B cell (primary cell): ENCODE results near the gene ATP6V1C2. TPM values are rescaled to one million over a fixed set of nuclear protein-coding genes. Genes with fewer than 3 reads are reported as not detected.
A peak's percentile ranks its signal among the peaks of the same experiment; 100 is the strongest.

ENCODE experiments used
- ATAC-seq: fragments of 200-7000 bp; cut with Tn5 transposase; one replicate; pipeline ENCODE4 v1.10.0; 2021; ENCODE audit warnings: low read depth, mild to moderate bottlenecking, moderate number of reproducible peaks, moderate library complexity
- CTCF ChIA-PET: fragments of 350-600 bp; sonication (Branson Sonifier 250); formaldehyde crosslinking; loops from one replicate; lab custom pipeline; 2021; ENCODE audit warnings: antibody characterized with exemption, inconsistent platforms; lab: Charles Lee
- POLR2A ChIA-PET: fragments of 350-600 bp; sonication (Branson Sonifier 250); formaldehyde crosslinking; loops from one replicate; lab custom pipeline; 2021; ENCODE audit warnings: antibody characterized with exemption; lab: Charles Lee
- DNase-seq: peaks from one replicate; pipeline ENCODE4 v3.0.0; 2013
- H2AFZ ChIP-seq: 2 replicates; pipeline ENCODE4 v1.6.1; 2012; ENCODE audit warnings: mild to moderate bottlenecking, low read depth, low read length; ENCODE audit not compliant: insufficient read depth, poor library complexity, severe bottlenecking
- H3K27ac ChIP-seq, 2 donors: 1 replicate in 1 of 2; 2 replicates in 1 of 2; pipeline ENCODE4 v1.5.1; 2012 to 2013; ENCODE audit warnings: low read length in 2 of 2, mild to moderate bottlenecking in 2 of 2, moderate library complexity in 1 of 2
- H3K27me3 ChIP-seq, 4 experiments: fragments of 200-600 bp in 1 of 4; sonication (generic) in 1 of 4; replicated peaks in 1 of 4; 1 replicate in 2 of 4; 2 replicates in 2 of 4; pipeline versions ENCODE4 v1.6.1 to v1.7.0; 2013 to 2016; ENCODE audit warnings: low read length in 3 of 4, mild to moderate bottlenecking in 2 of 4, mixed read lengths in 1 of 4, moderate library complexity in 1 of 4; ENCODE audit not compliant: insufficient read depth in 4 of 4, control insufficient read depth in 3 of 4; ENCODE audit errors: control extremely low read depth in 1 of 4
- H3K36me3 ChIP-seq, 2 experiments: replicated peaks in 1 of 2; 1 replicate in 1 of 2; 2 replicates in 1 of 2; pipeline versions ENCODE4 v1.6.1 to v1.7.1; 2013; ENCODE audit warnings: low read length in 1 of 2; ENCODE audit not compliant: insufficient read depth in 2 of 2, control insufficient read depth in 1 of 2; ENCODE audit errors: control extremely low read depth in 1 of 2, extremely low read depth in 1 of 2
- H3K4me1 ChIP-seq, 2 donors: fragments of 200-600 bp in 1 of 2; sonication (generic) in 1 of 2; 1 replicate in 1 of 2; 2 replicates in 1 of 2; pipeline versions ENCODE4 v1.5.1 to v1.6.1; 2013 to 2017; ENCODE audit warnings: low read length in 2 of 2; ENCODE audit not compliant: control insufficient read depth in 2 of 2, insufficient read depth in 2 of 2
- H3K4me2 ChIP-seq: replicated peaks from 2 replicates; pipeline ENCODE3; 2012; ENCODE audit warnings: mild to moderate bottlenecking, low read depth, low read length; ENCODE audit not compliant: poor library complexity, severe bottlenecking
- H3K4me3 ChIP-seq, 5 experiments: fragments of 200-600 bp in 1 of 5; sonication (generic) in 1 of 5; 1 replicate in 3 of 5; 2 replicates in 2 of 5; pipeline versions ENCODE4 v1.5.1 to v1.7.0; 2011 to 2016; ENCODE audit warnings: low read length in 4 of 5, mild to moderate bottlenecking in 4 of 5, low read depth in 2 of 5, control low read depth in 1 of 5, moderate library complexity in 1 of 5; ENCODE audit not compliant: insufficient read depth in 1 of 5; ENCODE audit errors: control extremely low read depth in 1 of 5, extremely low read depth in 1 of 5
- H3K79me2 ChIP-seq: fragments of 200-600 bp; sonication (generic); one replicate; pipeline ENCODE4 v1.6.0; 2016; ENCODE audit warnings: low read length; ENCODE audit not compliant: control insufficient read depth, insufficient read depth
- H3K9ac ChIP-seq: fragments of 200-600 bp; sonication (generic); 2 replicates; pipeline ENCODE4 v1.6.1; 2017; ENCODE audit warnings: mild to moderate bottlenecking, low read length, moderate library complexity
- H3K9me3 ChIP-seq, 3 donors: one replicate each; pipeline versions ENCODE4 v1.6.1 to v1.7.1; 2013; ENCODE audit warnings: low read length in 2 of 3; ENCODE audit not compliant: control insufficient read depth in 2 of 3, insufficient read depth in 1 of 3; ENCODE audit errors: control extremely low read depth in 1 of 3
- H4K20me1 ChIP-seq: 2 replicates; pipeline ENCODE4 v1.6.0; 2012; ENCODE audit warnings: mild to moderate bottlenecking, low read length; ENCODE audit not compliant: insufficient read depth, control insufficient read depth, poor library complexity, severe bottlenecking
- H3K27ac Mint-ChIP-seq: one replicate; pipeline ENCODE4 v1.8.0; 2021; ENCODE audit warnings: mixed read lengths
- H3K27me3 Mint-ChIP-seq: one replicate; pipeline ENCODE4 v1.8.0; 2021; ENCODE audit warnings: mixed read lengths
- H3K4me1 Mint-ChIP-seq: one replicate; pipeline ENCODE4 v1.8.0; 2021; ENCODE audit warnings: mixed read lengths
- H3K4me3 Mint-ChIP-seq: one replicate; pipeline ENCODE4 v1.8.0; 2021; ENCODE audit warnings: mixed read lengths
- H3K9me3 Mint-ChIP-seq: one replicate; pipeline ENCODE4 v1.8.0; 2022; ENCODE audit warnings: mixed read lengths; ENCODE audit not compliant: insufficient read depth
- CTCF ChIP-seq: fragments of 200-600 bp; IDR thresholded peaks from one replicate; pipeline ENCODE4 v1.8.0; 2022; ENCODE audit warnings: antibody characterized with exemption, mild to moderate bottlenecking
- EZH2 ChIP-seq: IDR thresholded peaks from 2 replicates; pipeline ENCODE4 v1.6.1; 2012; ENCODE audit warnings: borderline replicate concordance, low read depth, mild to moderate bottlenecking, moderate library complexity, low read length; ENCODE audit not compliant: insufficient read depth, poor library complexity, severe bottlenecking
- WGBS: methylation state at CpG from one replicate; pipeline ENCODE4 v1.1.5; 2013; ENCODE audit warnings: missing lambda C conversion rate; ENCODE audit not compliant: insufficient coverage; 5-methylcytosine and 5-hydroxymethylcytosine counted together
- intact Hi-C: fragments of 100-400 bp; cut with micrococcal nuclease; formaldehyde crosslinking; loops from one replicate; pipeline ENCODE4 v1.10.0; 2022
- polyA plus RNA-seq: library from polyadenylated mRNA; depleted of rRNA; stranded (reverse); fragments of >200 nt; gene quantifications from 2 replicates; pipeline ENCODE4 v1.2.3, GENCODE V29; 2012
- total RNA-seq, 2 donors: library from RNA; stranded (reverse); fragments of 120-200 nt in 1 of 2; gene quantifications; 1 replicate in 1 of 2; 2 replicates in 1 of 2; pipeline versions ENCODE4 v1.2.3 to v1.2.4, GENCODE V29; 2013 to 2022

The ATP6V1C2 gene
- total and polyA plus RNA-seq, 2 donors (not counting 1 experiment from before 2014, with no cell fraction given) = 0.54 to 4.4 TPM

DNA sequence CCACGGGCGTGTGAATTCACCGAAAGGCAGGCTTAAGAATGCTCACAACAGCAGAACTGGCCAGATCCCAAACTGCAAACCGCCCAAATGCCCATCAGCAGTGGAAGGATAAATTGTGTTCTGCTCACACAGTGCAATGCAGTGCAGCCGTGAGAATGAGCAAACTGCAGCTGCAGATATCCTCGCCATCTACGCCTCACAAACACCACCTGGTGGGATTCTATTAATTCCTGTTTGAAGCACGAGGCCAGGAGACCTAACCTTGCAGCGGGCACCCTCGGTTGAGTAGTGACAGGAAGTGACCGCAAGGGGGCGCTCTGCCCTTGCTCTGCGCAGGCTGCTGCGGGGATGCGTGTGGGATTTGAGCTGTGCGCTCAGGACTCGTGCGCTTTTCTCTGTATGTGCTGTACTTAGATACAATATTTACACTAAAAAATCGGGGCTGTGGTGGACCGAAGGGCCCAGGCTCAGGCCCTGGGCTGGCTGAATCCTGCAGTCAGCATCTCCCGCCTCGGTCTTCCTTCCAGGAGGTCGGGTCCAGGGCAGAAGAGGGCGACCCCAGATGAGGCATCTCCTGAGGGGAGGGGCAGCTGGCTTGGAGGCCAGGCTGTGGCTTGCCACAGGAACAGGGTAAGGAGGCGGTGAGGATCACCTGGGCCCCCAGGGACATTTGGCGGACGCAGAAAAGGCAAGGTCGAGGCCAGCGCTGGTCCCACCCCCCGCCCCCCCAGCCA is 110.9 kb downstream of the ATP6V1C2 start:
- peak overlapping the region; percentile 45 for H3K4me2 ChIP-seq
- no peak overlapping the region for H3K27ac ChIP-seq
- H3K4me1 ChIP-seq = peaks cover 10 to 12% of the 10 kb centered on the region in 2 donors
- H3K36me3 ChIP-seq = no peaks in the 10 kb centered on the region
- peak overlapping the region; percentile 32 for H2AFZ ChIP-seq
- no peak overlapping the region for H3K27ac Mint-ChIP-seq
- ATAC-seq = peak; percentile 84
- peaks cover 43% of the 10 kb centered on the region for H3K27me3 Mint-ChIP-seq
- H3K4me3 ChIP-seq = no peak overlapping the region
- H3K4me1 Mint-ChIP-seq = peaks cover 8% of the 10 kb centered on the region
- DNase-seq = peak; percentile 82
- intact Hi-C loops = loop anchor here (2.0 kb wide), 2 partner anchors 298 to 614 kb away; no protein-coding TSS in a partner anchor
- H3K4me3 Mint-ChIP-seq = peak overlapping the region; percentile 15
- TF ChIP-seq CTCF = peak; percentile 98
- TF ChIP-seq EZH2 = no peak
- H3K79me2 ChIP-seq = no peaks in the 10 kb centered on the region
- no peak overlapping the region for H3K9ac ChIP-seq
- H3K9me3 Mint-ChIP-seq = no peaks in the 10 kb centered on the region
- 33% methylated on average over 21 of the region's 30 CpGs for WGBS
- peaks cover 0 to 4% (median 0%) of the 10 kb centered on the region in 3 donors for H3K9me3 ChIP-seq
- H3K27me3 ChIP-seq = peaks cover 0 to 42% (median 8%) of the 10 kb centered on the region in 4 experiments
- ChIA-PET POLR2A (no interaction called here), CTCF (interaction anchor here (0.6 to 4.1 kb wide), 20 partner anchors 9 to 750 kb away, joined by 3 to 19 read pairs (median 4); partner anchors contain the start of gene PDIA6)
- no peaks in the 10 kb centered on the region for H4K20me1 ChIP-seq

- whole genome bisulfite sequencing = 93% methylated on average over 10 of the region's 10 CpGs
Observed at GRCh38 chr2:10833021-10833420, 111.6 kb downstream of the ATP6V1C2 start.

More at GRCh38 chr2:10833021-10833420, 111.6 kb downstream of the ATP6V1C2 start:
- peaks cover 8% of the 10 kb centered on the region for H3K4me1 Mint-ChIP-seq
- CTCF ChIA-PET = interaction anchor here (0.6 to 4.1 kb wide), 18 partner anchors 9 to 749 kb away, joined by 3 to 19 read pairs (median 4); a partner anchor contains a TSS
- Histone ChIP-seq H2AFZ (no peak overlapping the region), H3K27ac (no peak overlapping the region), H3K27me3 (peaks cover 0 to 46% (median 8%) of the 10 kb centered on the region in 4 experiments), H3K79me2 (no peaks in the 10 kb centered on the region), H3K4me2 (no peak overlapping the region), H3K9ac (no peak overlapping the region), H3K4me3 (no peak overlapping the region), H3K4me1 (peaks cover 10 to 12% of the 10 kb centered on the region in 2 donors), H3K9me3 (peaks cover 0 to 4% (median 0%) of the 10 kb centered on the region in 3 donors), H3K36me3 (no peaks in the 10 kb centered on the region), H4K20me1 (no peaks in the 10 kb centered on the region)
- H3K27ac Mint-ChIP-seq = no peak overlapping the region
- no peak for TF ChIP-seq EZH2
- TF ChIP-seq CTCF = no peak
- no peak overlapping the region for H3K4me3 Mint-ChIP-seq
- peaks cover 45% of the 10 kb centered on the region for H3K27me3 Mint-ChIP-seq
- DNase-seq = no peak
- ATAC-seq = no peak
- H3K9me3 Mint-ChIP-seq = no peaks in the 10 kb centered on the region
- intact Hi-C loops = loop anchor here (2.0 kb wide), 2 partner anchors 298 to 614 kb away; no protein-coding TSS in a partner anchor
- POLR2A ChIA-PET = no interaction called here
